NB4 (cell line): ENCODE data around the gene LPAR1.

ENCODE experiments used
- CTCF ChIP-seq: IDR thresholded peaks from one replicate; pipeline ENCODE4 v1.5.1; 2012; ENCODE audit warnings: low read depth, low read length
- MAX ChIP-seq: IDR thresholded peaks from 2 replicates; pipeline ENCODE4 v1.6.1; 2011; ENCODE audit warnings: low read depth, low read length
- MYC ChIP-seq: IDR thresholded peaks from 2 replicates; pipeline ENCODE4 v1.6.1; 2011; ENCODE audit warnings: low read depth, low read length
- POLR2A ChIP-seq: IDR thresholded peaks from 2 replicates; pipeline ENCODE4 v1.6.1; 2011; ENCODE audit warnings: mild to moderate bottlenecking; ENCODE audit not compliant: insufficient read length; ENCODE audit errors: extremely low read depth

- TF ChIP-seq CTCF, result no peak
- no peak for TF ChIP-seq MYC
- TF ChIP-seq POLR2A, result no peak
- no peak for TF ChIP-seq MAX
These were observed 30.1 kb upstream of the LPAR1 start for GRCh38 chr9:111068383-111068730.
